Measurements from ENCODE around the gene NOL4L.

DNA sequence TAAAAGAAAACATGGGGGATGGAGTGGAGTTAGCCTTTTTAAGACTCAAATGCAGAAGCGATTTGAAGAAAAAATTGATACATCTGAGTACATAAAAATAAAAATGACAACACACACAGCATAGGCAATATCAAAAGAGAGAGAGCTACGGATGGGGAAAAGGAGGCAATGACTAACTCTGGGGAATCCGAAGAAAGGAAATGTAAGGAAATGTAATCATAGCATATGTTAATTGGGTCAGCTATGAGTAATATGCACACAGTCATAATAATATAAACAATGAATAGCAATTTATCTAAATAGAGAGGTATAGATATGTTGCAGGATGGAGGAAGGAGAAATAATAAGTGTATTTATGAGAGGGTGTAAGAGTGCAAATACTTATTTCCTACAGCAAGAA is 83.4 kb downstream of the NOL4L start:
- TF ChIP-seq CTCF (IDR thresholded peaks at IDR 0.05; ENCODE audit: insufficient read depth, low read length): no peak
- no peak for TF ChIP-seq REST (IDR thresholded peaks at IDR 0.05; ENCODE audit: insufficient replicate concordance, low read depth)
- no peak for TF ChIP-seq POLR2AphosphoS5 (IDR thresholded peaks at IDR 0.05; ENCODE audit: low read depth)

All from HL-60 (cell line).